ENCODE measurements around the gene ASIP. TPM values are rescaled to one million over a fixed set of nuclear protein-coding genes. Genes with fewer than 3 reads are reported as not detected.

Gene ASIP, protein sequence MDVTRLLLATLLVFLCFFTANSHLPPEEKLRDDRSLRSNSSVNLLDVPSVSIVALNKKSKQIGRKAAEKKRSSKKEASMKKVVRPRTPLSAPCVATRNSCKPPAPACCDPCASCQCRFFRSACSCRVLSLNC
- total RNA-seq = not detected in 2 replicates

GRCh38 chr20:34240693-34241615, at the start of gene ASIP:
TSS of gene ASIP (plus strand) at chr20:34241423. CDS start at chr20:34260375, 18,952 bp downstream.

GRCh38 chr20:34302723-34303533, 61.7 kb downstream of the ASIP start, which contains the start of gene AHCY:
TSS of gene AHCY (minus strand) at chr20:34303355. CDS start at chr20:34303270, 85 bp downstream.

Other genes starting within 250 kb of the ASIP start
- gene RALY, start 247.5 kb upstream of the ASIP start, total RNA-seq = 78.0 and 101 TPM in 2 replicates
- gene EIF2S2, start 129.2 kb upstream of the ASIP start, total RNA-seq = 115 TPM in 2 replicates
- 136 and 138 TPM in 2 replicates for gene AHCY, start 61.9 kb downstream of the ASIP start, total RNA-seq
- 61.3 and 93.5 TPM in 2 replicates for gene ITCH, start 121.8 kb downstream of the ASIP start, total RNA-seq